ENCODE measurements around the gene CLEC14A. TPM values are rescaled to one million over a fixed set of nuclear protein-coding genes. Genes with fewer than 3 reads are reported as not detected.

The CLEC14A gene
- total RNA-seq, 2 experiments from 2014 or later, result not detected

DNA sequence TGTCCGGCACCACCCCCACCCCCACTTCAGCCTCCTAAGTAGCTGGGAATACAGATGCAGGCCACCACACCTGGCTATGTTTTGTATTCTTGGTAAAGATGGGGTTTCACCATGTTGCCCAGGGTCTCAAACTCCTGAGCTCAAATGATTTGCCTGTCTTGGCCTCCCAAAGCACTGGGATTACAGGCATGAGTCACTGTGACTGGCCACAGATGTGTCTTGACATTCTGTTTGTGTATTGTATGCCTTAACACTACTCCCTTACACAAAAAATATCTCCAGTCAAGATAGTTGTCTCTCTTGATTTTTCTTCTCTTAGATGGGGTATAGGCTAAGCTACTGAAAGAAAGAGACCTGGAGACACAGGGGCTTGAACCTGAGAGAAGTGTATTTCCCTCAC, 17.6 kb downstream of the CLEC14A start:
- H3K79me2 ChIP-seq (ENCODE audit: insufficient read depth, low read depth, low read length), result no peaks in the 10 kb centered on the region
- POLR2A ChIA-PET, result no interaction called here
- no peak for DNase-seq (ENCODE audit: low spot score)
- no peak overlapping the region for H3K27ac ChIP-seq (ENCODE audit: low read depth, low read length, poor library complexity, severe bottlenecking)
- intact Hi-C loops (cut with micrococcal nuclease; ENCODE audit: unreplicated experiment), result no loop called here
- CTCF ChIA-PET (ENCODE audit: unreplicated experiment), result no interaction called here
- TF ChIP-seq EZH2phosphoT487 (IDR thresholded peaks at IDR 0.05; ENCODE audit: borderline replicate concordance, low read depth, low read length), result no peak
- TF ChIP-seq, protein P1, sequence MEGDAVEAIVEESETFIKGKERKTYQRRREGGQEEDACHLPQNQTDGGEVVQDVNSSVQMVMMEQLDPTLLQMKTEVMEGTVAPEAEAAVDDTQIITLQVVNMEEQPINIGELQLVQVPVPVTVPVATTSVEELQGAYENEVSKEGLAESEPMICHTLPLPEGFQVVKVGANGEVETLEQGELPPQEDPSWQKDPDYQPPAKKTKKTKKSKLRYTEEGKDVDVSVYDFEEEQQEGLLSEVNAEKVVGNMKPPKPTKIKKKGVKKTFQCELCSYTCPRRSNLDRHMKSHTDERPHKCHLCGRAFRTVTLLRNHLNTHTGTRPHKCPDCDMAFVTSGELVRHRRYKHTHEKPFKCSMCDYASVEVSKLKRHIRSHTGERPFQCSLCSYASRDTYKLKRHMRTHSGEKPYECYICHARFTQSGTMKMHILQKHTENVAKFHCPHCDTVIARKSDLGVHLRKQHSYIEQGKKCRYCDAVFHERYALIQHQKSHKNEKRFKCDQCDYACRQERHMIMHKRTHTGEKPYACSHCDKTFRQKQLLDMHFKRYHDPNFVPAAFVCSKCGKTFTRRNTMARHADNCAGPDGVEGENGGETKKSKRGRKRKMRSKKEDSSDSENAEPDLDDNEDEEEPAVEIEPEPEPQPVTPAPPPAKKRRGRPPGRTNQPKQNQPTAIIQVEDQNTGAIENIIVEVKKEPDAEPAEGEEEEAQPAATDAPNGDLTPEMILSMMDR (conservative IDR thresholded peaks at IDR 0.05; ENCODE audit: low read length), result no peak
- no TSS peak for BruUV-seq (replicated peaks)
- H3K36me3 ChIP-seq (ENCODE audit: insufficient read depth, low read length), result no peaks in the 10 kb centered on the region
- H4K20me1 ChIP-seq (ENCODE audit: insufficient read depth, low read length), result no peaks in the 10 kb centered on the region
- no peaks in the 10 kb centered on the region for H3K9me2 ChIP-seq (ENCODE audit: insufficient read depth, low read length)
- H2AFZ ChIP-seq (ENCODE audit: low read length), result 0 out of 2 replicates have a peak overlapping the region, but pooled peaks have one; percentile 26
- H3K4me3 ChIP-seq (ENCODE audit: low read depth, low read length, poor library complexity, severe bottlenecking), result no peak overlapping the region
- H3K4me2 ChIP-seq (ENCODE audit: low read length), result no peak overlapping the region
- no peaks in the 10 kb centered on the region for H3K9me3 ChIP-seq (ENCODE audit: low read length)
- peaks cover 18% of the 10 kb centered on the region for H3K4me1 ChIP-seq (ENCODE audit: insufficient read depth, low read length, poor library complexity, severe bottlenecking)

DNA sequence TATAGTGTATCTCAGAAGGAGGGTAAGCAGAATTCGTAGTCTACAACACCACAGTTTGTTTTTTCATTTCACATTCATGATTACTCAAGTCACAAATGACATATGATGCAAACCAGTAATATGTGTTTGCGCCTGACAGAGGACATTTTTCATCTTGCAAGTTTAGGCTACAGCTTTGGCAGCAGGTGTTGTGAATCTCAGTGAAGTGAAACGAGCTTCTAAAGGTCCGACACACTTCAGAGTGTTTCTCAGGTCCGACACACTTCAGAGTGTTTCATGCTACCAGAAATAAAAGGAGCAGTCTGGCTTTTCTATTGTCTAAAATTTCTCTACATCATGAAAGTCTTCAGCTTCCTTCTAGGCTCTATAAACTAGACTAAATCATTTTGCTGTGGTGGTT, 22.7 kb downstream of the CLEC14A start:
- TF ChIP-seq, protein P1 (conservative IDR thresholded peaks at IDR 0.05; ENCODE audit: low read length), result no peak
- TF ChIP-seq EZH2phosphoT487 (IDR thresholded peaks at IDR 0.05; ENCODE audit: borderline replicate concordance, low read depth, low read length), result no peak
- Histone ChIP-seq H3K27ac (ENCODE audit: low read depth, low read length, poor library complexity, severe bottlenecking) (peak overlapping the region; percentile 91), H3K4me1 (ENCODE audit: insufficient read depth, low read length, poor library complexity, severe bottlenecking) (peaks cover 30% of the 10 kb centered on the region), H2AFZ (ENCODE audit: low read length) (peak overlapping the region; percentile 56), H3K9me2 (ENCODE audit: insufficient read depth, low read length) (no peaks in the 10 kb centered on the region), H3K36me3 (ENCODE audit: insufficient read depth, low read length) (peaks cover 3% of the 10 kb centered on the region; the same call in 1 of the 2 replicates), H3K9me3 (ENCODE audit: low read length) (peaks cover 16% of the 10 kb centered on the region; the same call in 1 of the 2 replicates), H3K79me2 (ENCODE audit: insufficient read depth, low read depth, low read length) (no peaks in the 10 kb centered on the region), H3K4me2 (ENCODE audit: low read length) (peak overlapping the region; percentile 64), H4K20me1 (ENCODE audit: insufficient read depth, low read length) (no peaks in the 10 kb centered on the region), H3K4me3 (ENCODE audit: low read depth, low read length, poor library complexity, severe bottlenecking) (no peak overlapping the region)
- ChIA-PET CTCF (ENCODE audit: unreplicated experiment) (no interaction called here), POLR2A (interaction anchor here (1.1 to 2.4 kb wide), 3 partner anchors 11 to 106 kb away, joined by 3 to 7 read pairs (median 4); no protein-coding TSS in a partner anchor)
- DNase-seq (ENCODE audit: low spot score), result peak; percentile 85
- BruUV-seq (replicated peaks), result no TSS peak
- intact Hi-C loops (cut with micrococcal nuclease; ENCODE audit: unreplicated experiment), result loop anchor here (1.0 kb wide), 1 partner anchor 106 kb away; no protein-coding TSS in a partner anchor

DNA sequence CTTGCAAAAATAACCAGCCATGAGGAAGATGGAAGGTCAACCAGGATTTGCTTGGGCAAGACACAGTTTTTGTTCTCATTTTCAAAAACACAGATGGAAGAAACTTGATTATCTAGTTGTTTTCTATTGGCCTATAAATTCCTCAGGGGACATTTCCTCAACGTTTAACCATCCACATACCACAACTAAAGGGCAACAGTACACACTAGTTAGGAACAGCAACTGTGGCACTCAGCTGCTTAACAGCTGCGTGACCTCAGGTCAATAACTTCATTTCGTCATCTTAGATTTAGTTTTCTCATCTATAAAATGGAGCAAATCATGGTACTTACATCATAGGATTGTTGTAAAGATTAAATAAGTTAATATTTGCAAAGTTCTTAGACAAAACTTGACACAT, 29.5 kb downstream of the CLEC14A start:
- Histone ChIP-seq H2AFZ (ENCODE audit: low read length) (peak overlapping the region; percentile 38; the same call in 1 of the 2 replicates), H3K79me2 (ENCODE audit: insufficient read depth, low read depth, low read length) (no peaks in the 10 kb centered on the region), H4K20me1 (ENCODE audit: insufficient read depth, low read length) (no peaks in the 10 kb centered on the region), H3K4me2 (ENCODE audit: low read length) (no peak overlapping the region), H3K9me2 (ENCODE audit: insufficient read depth, low read length) (no peaks in the 10 kb centered on the region), H3K9me3 (ENCODE audit: low read length) (peaks cover 7% of the 10 kb centered on the region; the same call in 1 of the 2 replicates), H3K36me3 (ENCODE audit: insufficient read depth, low read length) (no peaks in the 10 kb centered on the region; the same call in 1 of the 2 replicates), H3K4me1 (ENCODE audit: insufficient read depth, low read length, poor library complexity, severe bottlenecking) (no peaks in the 10 kb centered on the region), H3K27ac (ENCODE audit: low read depth, low read length, poor library complexity, severe bottlenecking) (no peak overlapping the region), H3K4me3 (ENCODE audit: low read depth, low read length, poor library complexity, severe bottlenecking) (no peak overlapping the region)
- DNase-seq (ENCODE audit: low spot score), result no peak
- TF ChIP-seq, protein P1 (conservative IDR thresholded peaks at IDR 0.05; ENCODE audit: low read length), result no peak
- no peak for TF ChIP-seq EZH2phosphoT487 (IDR thresholded peaks at IDR 0.05; ENCODE audit: borderline replicate concordance, low read depth, low read length)
- ChIA-PET POLR2A (no interaction called here), CTCF (ENCODE audit: unreplicated experiment) (no interaction called here)
- intact Hi-C loops (cut with micrococcal nuclease; ENCODE audit: unreplicated experiment), result no loop called here
- BruUV-seq (replicated peaks), result no TSS peak

Measured in OCI-LY7 (cell line).